H9 (cell line): ENCODE results near the gene SP100. TPM values are rescaled to one million over a fixed set of nuclear protein-coding genes. Genes with fewer than 3 reads are reported as not detected.

Experiments used
- DNase-seq: peaks from one replicate; pipeline ENCODE4 v3.0.0-alpha.2; 2017
- H2AFZ ChIP-seq: one replicate; pipeline ENCODE4 v1.6.1; 2013; ENCODE audit warnings: mild to moderate bottlenecking, low read length, control low read depth, moderate library complexity
- H2AK5ac ChIP-seq: 2 replicates; pipeline ENCODE4 v1.6.1; 2013; ENCODE audit warnings: low read length, control low read depth, mixed read lengths; ENCODE audit not compliant: insufficient read length
- H2BK120ac ChIP-seq: one replicate; pipeline ENCODE4 v1.6.1; 2013; ENCODE audit warnings: low read depth, mild to moderate bottlenecking, low read length, control low read depth, inconsistent platforms; ENCODE audit not compliant: poor library complexity, severe bottlenecking
- H2BK12ac ChIP-seq: 2 replicates; pipeline ENCODE4 v1.6.1; 2013; ENCODE audit warnings: low read length, control low read depth, mixed read lengths, low read depth; ENCODE audit not compliant: insufficient read length
- H2BK15ac ChIP-seq: 2 replicates; pipeline ENCODE4 v1.6.1; 2013; ENCODE audit warnings: low read depth, low read length, control low read depth
- H2BK20ac ChIP-seq: one replicate; pipeline ENCODE4 v1.6.1; 2013; ENCODE audit warnings: low read depth, mild to moderate bottlenecking, low read length, control low read depth, inconsistent platforms; ENCODE audit not compliant: poor library complexity, severe bottlenecking
- H2BK5ac ChIP-seq: 2 replicates; pipeline ENCODE4 v1.6.1; 2013; ENCODE audit warnings: low read length, control low read depth, mixed read lengths; ENCODE audit not compliant: insufficient read length
- H3K14ac ChIP-seq: 2 replicates; pipeline ENCODE4 v1.6.1; 2013; ENCODE audit warnings: low read length, control low read depth; ENCODE audit not compliant: insufficient read depth
- H3K18ac ChIP-seq: 2 replicates; pipeline ENCODE4 v1.6.1; 2013; ENCODE audit warnings: low read depth, mild to moderate bottlenecking, mixed read lengths, low read length, control low read depth; ENCODE audit not compliant: insufficient read length
- H3K23ac ChIP-seq: 2 replicates; pipeline ENCODE4 v1.6.1; 2013; ENCODE audit warnings: low read length, control low read depth, mixed read lengths, low read depth; ENCODE audit not compliant: insufficient read length
- H3K23me2 ChIP-seq: 2 replicates; pipeline ENCODE4 v1.6.1; 2013; ENCODE audit warnings: low read depth, mild to moderate bottlenecking, mixed read lengths, low read length, control low read depth; ENCODE audit not compliant: insufficient read length, poor library complexity, severe bottlenecking
- H3K27ac ChIP-seq: 2 replicates; pipeline ENCODE4 v1.5.1; 2013; ENCODE audit warnings: low read length, control low read depth, mixed read lengths, low read depth; ENCODE audit not compliant: insufficient read length
- H3K27me3 ChIP-seq: 2 replicates; pipeline ENCODE4 v1.6.1; 2013; ENCODE audit warnings: low read length, control low read depth, inconsistent platforms; ENCODE audit not compliant: insufficient read depth
- H3K4ac ChIP-seq: 2 replicates; pipeline ENCODE4 v1.6.1; 2013; ENCODE audit warnings: low read depth, mild to moderate bottlenecking, control low read depth, inconsistent platforms, low read length, moderate library complexity
- H3K4me1 ChIP-seq: 2 replicates; pipeline ENCODE4 v1.6.1; 2013; ENCODE audit warnings: low read length, control low read depth, inconsistent platforms; ENCODE audit not compliant: insufficient read depth
- H3K4me2 ChIP-seq: 2 replicates; pipeline ENCODE4 v1.6.1; 2013; ENCODE audit warnings: low read length, control low read depth, mixed read lengths; ENCODE audit not compliant: insufficient read length, insufficient read depth
- H3K56ac ChIP-seq: 2 replicates; pipeline ENCODE4 v1.6.1; 2013; ENCODE audit warnings: low read depth, mild to moderate bottlenecking, mixed read lengths, low read length, control low read depth; ENCODE audit not compliant: insufficient read length
- H3K79me1 ChIP-seq: 2 replicates; pipeline ENCODE4 v1.6.1; 2013; ENCODE audit warnings: low read depth, mild to moderate bottlenecking, moderate library complexity, low read length, control low read depth, inconsistent platforms; ENCODE audit not compliant: insufficient read depth, poor library complexity, severe bottlenecking
- H3K79me2 ChIP-seq: 2 replicates; pipeline ENCODE4 v1.6.1; 2013; ENCODE audit warnings: low read length, control low read depth, inconsistent platforms; ENCODE audit not compliant: insufficient read depth
- H3K9ac ChIP-seq: 2 replicates; pipeline ENCODE4 v1.6.1; 2013; ENCODE audit warnings: low read length, control low read depth, mixed read lengths; ENCODE audit not compliant: insufficient read length; ENCODE audit errors: extremely low read depth
- H3K9me3 ChIP-seq: one replicate; pipeline ENCODE4 v1.6.1; 2013; ENCODE audit warnings: low read depth, low read length, inconsistent platforms; ENCODE audit not compliant: control insufficient read depth
- H3T11ph ChIP-seq: one replicate; pipeline ENCODE4 v1.6.1; 2013; ENCODE audit warnings: mild to moderate bottlenecking, low read length, control low read depth, inconsistent platforms
- H4K20me1 ChIP-seq: one replicate; pipeline ENCODE4 v1.6.1; 2013; ENCODE audit not compliant: control insufficient read depth, insufficient read length, insufficient read depth
- H4K5ac ChIP-seq: 2 replicates; pipeline ENCODE4 v1.6.1; 2013; ENCODE audit warnings: low read depth, mild to moderate bottlenecking, mixed read lengths, low read length, control low read depth; ENCODE audit not compliant: insufficient read length
- H4K8ac ChIP-seq: replicated peaks from 2 replicates; pipeline ENCODE4 v1.6.1; 2013; ENCODE audit warnings: low read length, control low read depth, mixed read lengths, low read depth; ENCODE audit not compliant: insufficient read length
- H4K91ac ChIP-seq: 2 replicates; pipeline ENCODE4 v1.6.1; 2013; ENCODE audit warnings: low read depth, mild to moderate bottlenecking, moderate library complexity, mixed read lengths, low read length, control low read depth; ENCODE audit not compliant: insufficient read length
- H3K27ac Mint-ChIP-seq, 3 experiments: 2 replicates in 2 of 3; 3 replicates in 1 of 3; pipeline ENCODE4 v1.8.0; 2020 to 2021; ENCODE audit warnings: mixed read lengths in 3 of 3, mild to moderate bottlenecking in 1 of 3, moderate library complexity in 1 of 3
- H3K27me3 Mint-ChIP-seq: 2 replicates; pipeline ENCODE4 v1.8.0; 2021; ENCODE audit warnings: low read depth, mild to moderate bottlenecking, moderate library complexity, mixed read lengths
- H3K36me3 Mint-ChIP-seq, 3 experiments: 2 replicates in 2 of 3; 3 replicates in 1 of 3; pipeline ENCODE4 v1.8.0; 2020 to 2021; ENCODE audit warnings: low read depth in 3 of 3, mixed read lengths in 3 of 3; ENCODE audit not compliant: insufficient read depth in 1 of 3
- H3K4me1 Mint-ChIP-seq, 2 experiments: 2 replicates each; pipeline ENCODE4 v1.8.0; 2020; ENCODE audit warnings: mixed read lengths in 2 of 2
- H3K4me3 Mint-ChIP-seq, 2 experiments: 2 replicates in 1 of 2; 3 replicates in 1 of 2; pipeline ENCODE4 v1.8.0; 2020 to 2021; ENCODE audit warnings: mild to moderate bottlenecking in 2 of 2, mixed read lengths in 2 of 2, moderate library complexity in 1 of 2
- H3K9me3 Mint-ChIP-seq, 2 experiments: 2 replicates in 1 of 2; 3 replicates in 1 of 2; pipeline ENCODE4 v1.8.0; 2020; ENCODE audit warnings: mild to moderate bottlenecking in 2 of 2, mixed read lengths in 2 of 2, moderate library complexity in 1 of 2
- CTCF ChIP-seq: fragments of 200-600 bp; sonication (generic); conservative IDR thresholded peaks from 3 replicates; pipeline ENCODE4 v1.8.0; 2021; ENCODE audit warnings: antibody characterized with exemption, mild to moderate bottlenecking
- WGBS: extraction: QIAGEN DNeasy Blood & Tissue Kit; methylation state at CpG from one replicate; pipeline ENCODE4 v1.1.7; 2013; ENCODE audit warnings: missing lambda C conversion rate, low lambda C conversion rate, mixed read lengths; ENCODE audit not compliant: insufficient read length; ENCODE audit errors: extremely low coverage; 5-methylcytosine and 5-hydroxymethylcytosine counted together
- total RNA-seq: library from RNA; stranded (reverse); gene quantifications from 2 replicates; pipeline ENCODE4 v1.2.1, GENCODE V29; 2021

SP100 gene
- total RNA-seq, 1 experiment from 2014 or later: 0.28 TPM

- no peak overlapping the region for H3K18ac ChIP-seq
- WGBS: no CpG with 5 or more reads among the region's 1 CpG
- no peaks in the 10 kb centered on the region for H3K27me3 Mint-ChIP-seq
- no peak overlapping the region for H3K4ac ChIP-seq
- no peaks in the 10 kb centered on the region for H3K4me1 ChIP-seq
- no peaks in the 10 kb centered on the region for H3K4me1 Mint-ChIP-seq
- H2BK15ac ChIP-seq: no peak overlapping the region
- H3K23me2 ChIP-seq: no peaks in the 10 kb centered on the region
- no peak overlapping the region for H3K4me3 Mint-ChIP-seq
- H3K14ac ChIP-seq: no peak overlapping the region
- H3K56ac ChIP-seq: no peak overlapping the region
- H3K27ac ChIP-seq: no peak overlapping the region
- H3K36me3 Mint-ChIP-seq: peaks cover 0 to 4% (median 0%) of the 10 kb centered on the region in 3 experiments; a peak in 2 of 7 replicates
- no peaks in the 10 kb centered on the region for H4K20me1 ChIP-seq
- no peak overlapping the region for H2AK5ac ChIP-seq
- no peak overlapping the region for H3K4me2 ChIP-seq
- DNase-seq: no peak
- H3K27ac Mint-ChIP-seq: no peak overlapping the region
- no peaks in the 10 kb centered on the region for H3K9me3 ChIP-seq
- TF ChIP-seq CTCF: no peak
- no peak overlapping the region for H4K91ac ChIP-seq
- no peak overlapping the region for H2BK120ac ChIP-seq
- H4K8ac ChIP-seq: no peak overlapping the region
- H2AFZ ChIP-seq: no peak overlapping the region
- H2BK12ac ChIP-seq: no peak overlapping the region
- peaks cover 3 to 4% of the 10 kb centered on the region in 2 experiments for H3K9me3 Mint-ChIP-seq
- no peak overlapping the region for H2BK20ac ChIP-seq
- no peak overlapping the region for H3K23ac ChIP-seq
- H3K79me1 ChIP-seq: no peaks in the 10 kb centered on the region
- no peak overlapping the region for H4K5ac ChIP-seq
- no peak overlapping the region for H2BK5ac ChIP-seq
- no peak overlapping the region for H3T11ph ChIP-seq
- H3K9ac ChIP-seq: no peak overlapping the region
- no peaks in the 10 kb centered on the region for H3K27me3 ChIP-seq
- no peaks in the 10 kb centered on the region for H3K79me2 ChIP-seq
Observed at GRCh38 chr2:230494980-230495379, 79.0 kb downstream of the SP100 start.
